K562 (cell line): ENCODE results near the gene MYG1.
A peak's percentile ranks its signal among the peaks of the same experiment; 100 is the strongest.

ENCODE experiments used
- CBFB ChIP-seq: sonication (generic); formaldehyde crosslinking; IDR thresholded peaks from 2 replicates; pipeline ENCODE4 v1.4.0; 2020; ENCODE audit warnings: mild to moderate bottlenecking, missing genetic modification reagents
- CHCHD3 ChIP-seq: fragments of 250-450 bp; sonication (Bioruptor Pico); IDR thresholded peaks from 2 replicates; pipeline ENCODE4 v2.1.2; 2022; ENCODE audit warnings: mild to moderate bottlenecking
- GABPA ChIP-seq: fragments of 200-800 bp; sonication (Bioruptor generic); conservative IDR thresholded peaks from 2 replicates; pipeline ENCODE4 v1.6.1; 2016; ENCODE audit warnings: low read depth, missing genetic modification characterization, missing compliant biosample characterization
- GABPB2 ChIP-seq: fragments of 250-450 bp; sonication (Bioruptor Pico); conservative IDR thresholded peaks from 2 replicates; pipeline ENCODE4 v1.5.1; 2021; ENCODE audit warnings: mild to moderate bottlenecking
- NFXL1 ChIP-seq: fragments of 450-650 bp; formaldehyde crosslinking; IDR thresholded peaks from 2 replicates; pipeline ENCODE4 v1.4.0; 2021; ENCODE audit warnings: mild to moderate bottlenecking
- POLR2A ChIP-seq: fragments of 450-650 bp; conservative IDR thresholded peaks from 2 replicates; pipeline ENCODE4 v1.6.1; 2016
- POLR2AphosphoS5 ChIP-seq: IDR thresholded peaks from 2 replicates; pipeline ENCODE4 v1.6.1; 2011; ENCODE audit warnings: mild to moderate bottlenecking, low read depth, low read length, moderate library complexity; ENCODE audit not compliant: control insufficient read depth, insufficient read depth
- SRSF7 ChIP-seq: fragments of 200-400 bp; formaldehyde crosslinking; optimal IDR thresholded peaks from 2 replicates; pipeline ENCODE3; 2017; ENCODE audit warnings: mild to moderate bottlenecking, low read depth, low read length
- TAF1 ChIP-seq: IDR thresholded peaks from 2 replicates; pipeline ENCODE4 v1.6.1; 2011; ENCODE audit warnings: mild to moderate bottlenecking, low read length, moderate library complexity; ENCODE audit not compliant: insufficient read depth, control insufficient read depth, severe bottlenecking; ENCODE audit errors: extremely low read depth
- TCF7 ChIP-seq: sonication (generic); IDR thresholded peaks from 2 replicates; pipeline ENCODE4 v1.6.1; 2016; ENCODE audit warnings: antibody characterized with exemption, borderline replicate concordance
- TF ChIP-seq, protein P1 (sequence below), 3 experiments: IDR thresholded peaks in 2 of 3; conservative IDR thresholded peaks in 1 of 3; 2 replicates each; pipeline ENCODE4 v1.5.1; 2011 to 2012; ENCODE audit warnings: low read length in 3 of 3, mild to moderate bottlenecking in 3 of 3, control low read depth in 2 of 3, improper control_type of control experiment in 1 of 3, inconsistent platforms in 1 of 3, low read depth in 1 of 3, mixed read lengths in 1 of 3, moderate library complexity in 1 of 3; ENCODE audit not compliant: insufficient read depth in 2 of 3
- TF ChIP-seq, protein P2 (sequence below): fragments of 200-400 bp; formaldehyde crosslinking; IDR thresholded peaks from 2 replicates; pipeline ENCODE4 v1.6.1; 2017; ENCODE audit warnings: mild to moderate bottlenecking, low read depth, low read length, moderate library complexity
- TF ChIP-seq, protein P3 (sequence below): sonication (generic); formaldehyde crosslinking; IDR thresholded peaks from 2 replicates; pipeline ENCODE4 v1.8.0; 2023; ENCODE audit warnings: mild to moderate bottlenecking, missing genetic modification reagents

DNA sequence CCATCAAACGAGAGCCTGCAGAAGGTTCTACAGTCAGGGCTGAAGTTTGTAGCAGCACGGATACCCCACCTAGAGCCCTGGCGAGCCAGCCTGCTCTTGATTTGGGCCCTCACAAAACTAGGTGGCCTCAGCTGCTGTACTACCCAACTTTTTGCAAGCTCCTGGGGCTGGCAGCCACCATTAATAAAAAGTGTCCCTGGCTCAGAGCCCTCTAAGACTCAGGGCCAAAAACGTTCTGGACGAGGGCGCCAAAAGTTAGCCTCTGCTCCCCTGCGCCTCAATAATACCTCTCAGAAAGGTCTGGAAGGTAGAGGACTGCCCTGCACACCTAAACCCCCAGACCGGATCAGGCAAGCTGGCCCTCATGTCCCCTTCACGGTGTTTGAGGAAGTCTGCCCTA is 13.0 kb upstream of the MYG1 start:
- TF ChIP-seq, protein P1, sequence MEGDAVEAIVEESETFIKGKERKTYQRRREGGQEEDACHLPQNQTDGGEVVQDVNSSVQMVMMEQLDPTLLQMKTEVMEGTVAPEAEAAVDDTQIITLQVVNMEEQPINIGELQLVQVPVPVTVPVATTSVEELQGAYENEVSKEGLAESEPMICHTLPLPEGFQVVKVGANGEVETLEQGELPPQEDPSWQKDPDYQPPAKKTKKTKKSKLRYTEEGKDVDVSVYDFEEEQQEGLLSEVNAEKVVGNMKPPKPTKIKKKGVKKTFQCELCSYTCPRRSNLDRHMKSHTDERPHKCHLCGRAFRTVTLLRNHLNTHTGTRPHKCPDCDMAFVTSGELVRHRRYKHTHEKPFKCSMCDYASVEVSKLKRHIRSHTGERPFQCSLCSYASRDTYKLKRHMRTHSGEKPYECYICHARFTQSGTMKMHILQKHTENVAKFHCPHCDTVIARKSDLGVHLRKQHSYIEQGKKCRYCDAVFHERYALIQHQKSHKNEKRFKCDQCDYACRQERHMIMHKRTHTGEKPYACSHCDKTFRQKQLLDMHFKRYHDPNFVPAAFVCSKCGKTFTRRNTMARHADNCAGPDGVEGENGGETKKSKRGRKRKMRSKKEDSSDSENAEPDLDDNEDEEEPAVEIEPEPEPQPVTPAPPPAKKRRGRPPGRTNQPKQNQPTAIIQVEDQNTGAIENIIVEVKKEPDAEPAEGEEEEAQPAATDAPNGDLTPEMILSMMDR (IDR thresholded peaks at IDR 0.05 in 2 of 3, conservative IDR thresholded peaks at IDR 0.05 in 1 of 3; ENCODE audit: insufficient read depth in 2 of 3, low read depth in 1 of 3, low read length in 3 of 3) = no peak
- TF ChIP-seq, protein P2, sequence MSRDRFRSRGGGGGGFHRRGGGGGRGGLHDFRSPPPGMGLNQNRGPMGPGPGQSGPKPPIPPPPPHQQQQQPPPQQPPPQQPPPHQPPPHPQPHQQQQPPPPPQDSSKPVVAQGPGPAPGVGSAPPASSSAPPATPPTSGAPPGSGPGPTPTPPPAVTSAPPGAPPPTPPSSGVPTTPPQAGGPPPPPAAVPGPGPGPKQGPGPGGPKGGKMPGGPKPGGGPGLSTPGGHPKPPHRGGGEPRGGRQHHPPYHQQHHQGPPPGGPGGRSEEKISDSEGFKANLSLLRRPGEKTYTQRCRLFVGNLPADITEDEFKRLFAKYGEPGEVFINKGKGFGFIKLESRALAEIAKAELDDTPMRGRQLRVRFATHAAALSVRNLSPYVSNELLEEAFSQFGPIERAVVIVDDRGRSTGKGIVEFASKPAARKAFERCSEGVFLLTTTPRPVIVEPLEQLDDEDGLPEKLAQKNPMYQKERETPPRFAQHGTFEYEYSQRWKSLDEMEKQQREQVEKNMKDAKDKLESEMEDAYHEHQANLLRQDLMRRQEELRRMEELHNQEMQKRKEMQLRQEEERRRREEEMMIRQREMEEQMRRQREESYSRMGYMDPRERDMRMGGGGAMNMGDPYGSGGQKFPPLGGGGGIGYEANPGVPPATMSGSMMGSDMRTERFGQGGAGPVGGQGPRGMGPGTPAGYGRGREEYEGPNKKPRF = no peak
- TF ChIP-seq GABPB2 (CRISPR knock-in tag) (no peak), CBFB (no peak), GABPA (no peak), CHCHD3 (no peak), TCF7 (no peak), NFXL1 (no peak), POLR2A (no peak), SRSF7 (no peak), TAF1 (no peak), POLR2AphosphoS5 (0 out of 2 replicates have a peak, but pooled peaks have one; percentile 10)
- TF ChIP-seq, protein P3, sequence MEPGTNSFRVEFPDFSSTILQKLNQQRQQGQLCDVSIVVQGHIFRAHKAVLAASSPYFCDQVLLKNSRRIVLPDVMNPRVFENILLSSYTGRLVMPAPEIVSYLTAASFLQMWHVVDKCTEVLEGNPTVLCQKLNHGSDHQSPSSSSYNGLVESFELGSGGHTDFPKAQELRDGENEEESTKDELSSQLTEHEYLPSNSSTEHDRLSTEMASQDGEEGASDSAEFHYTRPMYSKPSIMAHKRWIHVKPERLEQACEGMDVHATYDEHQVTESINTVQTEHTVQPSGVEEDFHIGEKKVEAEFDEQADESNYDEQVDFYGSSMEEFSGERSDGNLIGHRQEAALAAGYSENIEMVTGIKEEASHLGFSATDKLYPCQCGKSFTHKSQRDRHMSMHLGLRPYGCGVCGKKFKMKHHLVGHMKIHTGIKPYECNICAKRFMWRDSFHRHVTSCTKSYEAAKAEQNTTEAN (CRISPR knock-in tag) = no peak
